GM21367 (cell line): ENCODE measurements around the gene UBE2G1.
"Not testable (repeated sequence)": the region's sequence is repeated elsewhere in the genome, so short reads cannot be mapped to it uniquely, and the experiment has no call there.

Source experiments
- ATAC-seq: cut with Tn5 transposase; IDR thresholded peaks from one replicate; pipeline ENCODE4 v1.9.1; 2021; ENCODE audit not compliant: unreplicated experiment

The UBE2G1 gene, protein sequence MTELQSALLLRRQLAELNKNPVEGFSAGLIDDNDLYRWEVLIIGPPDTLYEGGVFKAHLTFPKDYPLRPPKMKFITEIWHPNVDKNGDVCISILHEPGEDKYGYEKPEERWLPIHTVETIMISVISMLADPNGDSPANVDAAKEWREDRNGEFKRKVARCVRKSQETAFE

DNA sequence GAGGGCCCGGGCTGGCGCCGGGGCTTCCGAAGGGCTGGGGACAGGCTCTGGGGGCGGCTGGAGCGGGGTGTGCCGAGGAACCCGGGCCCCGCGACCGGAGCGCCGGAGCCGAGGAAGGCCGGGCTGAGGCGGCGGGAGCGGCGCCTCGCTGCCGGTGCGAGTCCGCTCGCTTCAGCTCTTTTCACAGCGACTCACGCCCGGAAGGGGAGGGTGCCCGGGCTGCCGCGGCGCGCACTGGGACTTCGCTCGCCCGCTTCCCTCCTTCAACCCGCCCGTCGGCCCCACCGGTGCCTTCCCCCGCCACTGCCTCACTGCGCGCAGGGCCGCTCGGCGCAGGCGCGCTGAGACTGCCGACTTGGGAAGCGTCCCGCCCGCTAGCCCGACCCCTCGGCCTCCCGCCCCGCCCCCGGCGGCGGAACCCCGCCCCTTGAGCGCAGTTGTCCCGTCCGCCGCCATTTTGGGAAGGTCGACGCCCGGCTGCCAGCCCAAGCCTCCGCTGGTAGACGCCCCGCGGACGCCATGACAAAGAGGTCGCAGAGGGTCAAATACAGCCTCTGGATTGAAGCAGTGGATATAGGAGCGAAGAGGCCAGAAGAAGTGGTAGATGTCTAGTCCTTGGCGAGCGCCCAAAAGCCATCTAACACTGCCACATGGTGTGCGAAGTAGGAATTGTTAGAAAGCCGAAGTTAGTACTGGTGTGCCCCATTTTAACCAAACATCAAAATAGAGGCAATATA, at the start of gene UBE2G1:
Gene UBE2G1 (minus strand): TSS at position 349 of the 737 bp plus-strand sequence. CDS start 359 bp downstream, outside the sequence.
- ATAC-seq = peak; percentile 58

DNA sequence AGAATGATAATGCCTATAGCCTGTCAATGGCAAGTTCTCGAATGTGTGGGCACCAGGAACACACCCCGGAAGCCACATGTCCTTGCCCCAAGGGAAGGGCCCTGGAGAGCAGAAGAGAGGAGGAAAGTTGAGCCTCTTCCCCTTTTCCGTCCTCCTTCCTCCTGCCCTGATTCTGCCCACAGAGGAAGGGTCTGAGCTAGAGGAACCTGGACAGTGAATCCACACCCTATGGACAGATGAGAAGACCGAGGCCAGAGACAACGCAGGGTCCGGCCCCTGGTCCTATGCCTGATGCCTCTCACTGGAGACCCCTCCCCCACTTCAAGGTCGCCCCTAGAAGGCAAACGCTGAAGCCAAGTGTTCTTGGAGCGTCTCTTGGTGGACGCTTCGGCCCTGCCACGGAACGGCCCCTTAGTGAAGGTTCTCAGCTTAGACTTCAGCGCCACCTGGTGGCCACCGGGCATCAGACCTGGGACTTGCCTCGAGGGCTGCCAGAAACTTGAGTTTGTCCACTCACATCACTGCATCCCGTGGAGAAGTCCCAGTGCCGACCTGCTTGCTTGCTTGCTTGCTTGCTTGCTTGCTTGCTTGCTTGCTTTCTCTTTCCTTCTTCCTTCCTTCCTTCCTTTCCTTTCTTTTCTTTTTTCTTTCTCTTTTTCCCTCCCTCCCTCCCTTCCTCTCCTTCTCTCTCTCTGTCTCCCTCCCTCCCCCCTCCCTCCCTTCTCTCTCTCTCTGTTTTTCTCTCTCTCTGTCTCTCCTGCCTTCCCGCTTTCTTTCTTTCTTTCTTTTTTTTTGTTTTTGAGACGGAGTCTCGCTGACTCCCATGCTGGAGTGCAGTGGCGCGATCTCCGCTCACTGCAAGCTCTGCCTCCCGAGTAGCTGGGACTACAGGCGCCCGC, 46.7 kb upstream of the UBE2G1 start:
- no peak for ATAC-seq

DNA sequence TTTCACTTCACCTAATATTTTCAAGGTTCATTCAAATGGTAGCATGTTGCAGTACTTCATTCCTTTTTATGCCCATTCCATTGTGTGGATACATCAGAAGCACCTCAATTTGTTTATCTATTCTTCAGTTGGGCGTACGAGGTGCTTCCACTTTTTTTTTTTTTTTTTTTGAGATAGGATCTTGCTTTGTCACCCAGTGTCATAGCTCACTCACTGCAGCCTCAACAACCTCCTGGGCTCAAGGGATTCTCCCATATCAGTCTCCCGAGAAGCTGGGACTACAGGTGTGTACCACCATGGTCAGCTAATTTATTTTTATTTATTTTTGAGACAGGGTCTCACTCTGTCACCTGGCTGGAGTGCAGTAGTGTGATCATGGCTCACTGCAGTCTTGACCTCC, 44.7 kb upstream of the UBE2G1 start:
- ATAC-seq = no peak

DNA sequence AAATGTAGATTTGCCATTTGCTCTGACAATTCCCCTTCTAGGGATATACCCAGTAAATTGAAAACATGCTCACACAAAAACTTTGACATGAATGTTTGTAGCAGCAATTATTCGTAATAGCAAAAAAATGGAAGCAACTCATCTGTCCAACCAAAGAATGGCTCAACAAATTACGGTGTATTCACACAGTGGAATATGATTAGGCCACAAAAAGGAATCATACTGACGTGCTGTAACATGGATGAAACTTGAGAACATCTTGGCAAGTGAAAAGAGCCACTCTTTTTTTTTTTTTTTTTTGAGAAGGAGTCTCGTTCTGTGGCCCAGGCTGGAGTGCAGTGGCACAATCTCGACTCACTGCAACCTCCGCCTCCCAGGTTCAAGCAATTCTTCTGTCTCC, 43.2 kb upstream of the UBE2G1 start:
- no peak for ATAC-seq

DNA sequence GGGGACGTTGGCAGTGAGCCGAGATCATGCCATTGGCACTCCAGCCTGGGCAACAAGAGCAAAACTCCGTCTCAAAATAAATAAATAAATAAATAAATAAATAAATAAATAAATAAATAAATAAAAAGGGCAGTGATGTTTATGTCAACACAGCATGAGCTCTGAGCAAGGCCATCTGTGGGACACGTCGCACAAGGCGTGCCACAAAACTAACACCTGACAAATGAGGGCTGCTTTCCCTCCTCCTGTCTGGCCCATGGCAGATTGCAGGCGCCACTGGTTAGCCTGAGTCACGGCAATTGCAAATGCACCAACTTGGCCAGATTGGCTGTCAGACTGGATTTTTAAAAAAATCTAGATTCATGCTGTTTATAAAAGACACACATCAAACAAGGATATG, 41.4 kb upstream of the UBE2G1 start:
- ATAC-seq = no peak

DNA sequence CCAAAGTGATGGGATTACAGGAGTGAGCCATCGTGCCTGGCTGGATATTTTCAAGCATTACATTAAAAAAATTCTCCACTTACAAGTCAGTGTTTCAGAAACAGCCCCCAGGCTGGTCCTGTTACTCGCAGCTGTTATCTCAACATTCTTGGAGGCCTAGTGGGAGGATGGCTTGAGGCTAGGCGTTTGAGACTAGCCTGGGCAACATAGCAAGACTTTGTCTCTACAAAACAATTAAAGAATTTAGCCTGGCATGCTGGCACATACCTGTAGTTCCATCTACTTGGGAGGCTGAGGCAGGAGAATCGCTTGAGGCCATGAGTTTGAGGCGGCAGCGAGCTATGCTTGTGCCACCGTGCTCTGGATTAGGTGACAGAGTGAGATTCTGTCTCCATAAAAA, 40.7 kb upstream of the UBE2G1 start:
- no peak for ATAC-seq

DNA sequence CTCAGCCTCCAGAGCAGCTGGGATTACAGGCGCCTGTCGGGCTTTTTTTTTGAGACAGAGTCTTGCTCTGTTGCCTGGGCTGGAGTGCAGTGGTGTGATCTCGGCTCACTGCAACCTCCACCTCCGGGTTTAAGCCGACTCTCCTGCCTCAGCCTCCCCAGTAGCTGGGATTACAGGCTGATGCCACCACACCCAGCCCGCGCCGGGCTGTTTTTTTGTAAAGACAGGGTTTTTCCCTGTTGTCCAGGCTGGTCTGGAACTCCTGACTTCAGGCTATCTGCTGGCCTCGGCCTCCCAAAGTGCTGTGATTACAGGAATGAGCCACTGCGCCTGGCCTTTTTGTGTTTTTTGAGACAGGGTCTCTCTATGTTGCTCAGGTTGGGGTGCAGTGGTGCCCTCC, 39.9 kb upstream of the UBE2G1 start:
- no peak for ATAC-seq

DNA sequence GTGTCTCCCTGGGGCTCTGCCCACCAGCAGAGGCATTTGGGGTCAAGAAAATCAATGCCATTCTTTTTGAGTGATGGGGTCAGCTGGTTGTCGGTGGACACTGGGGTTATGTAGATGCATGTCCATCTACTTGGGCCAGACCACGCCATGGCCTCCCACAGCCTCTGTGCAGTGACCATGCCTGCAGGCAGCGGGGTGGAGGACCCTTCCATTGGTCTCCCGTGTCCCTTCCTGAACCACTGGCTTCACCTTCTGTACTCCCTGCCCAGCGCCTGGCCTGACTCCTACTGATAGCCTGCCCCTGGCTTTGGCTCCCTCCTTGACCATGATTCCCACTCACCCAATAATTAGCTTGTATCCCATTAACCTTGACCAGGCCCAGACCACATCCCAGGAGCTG, 39.2 kb upstream of the UBE2G1 start:
- ATAC-seq = no peak

DNA sequence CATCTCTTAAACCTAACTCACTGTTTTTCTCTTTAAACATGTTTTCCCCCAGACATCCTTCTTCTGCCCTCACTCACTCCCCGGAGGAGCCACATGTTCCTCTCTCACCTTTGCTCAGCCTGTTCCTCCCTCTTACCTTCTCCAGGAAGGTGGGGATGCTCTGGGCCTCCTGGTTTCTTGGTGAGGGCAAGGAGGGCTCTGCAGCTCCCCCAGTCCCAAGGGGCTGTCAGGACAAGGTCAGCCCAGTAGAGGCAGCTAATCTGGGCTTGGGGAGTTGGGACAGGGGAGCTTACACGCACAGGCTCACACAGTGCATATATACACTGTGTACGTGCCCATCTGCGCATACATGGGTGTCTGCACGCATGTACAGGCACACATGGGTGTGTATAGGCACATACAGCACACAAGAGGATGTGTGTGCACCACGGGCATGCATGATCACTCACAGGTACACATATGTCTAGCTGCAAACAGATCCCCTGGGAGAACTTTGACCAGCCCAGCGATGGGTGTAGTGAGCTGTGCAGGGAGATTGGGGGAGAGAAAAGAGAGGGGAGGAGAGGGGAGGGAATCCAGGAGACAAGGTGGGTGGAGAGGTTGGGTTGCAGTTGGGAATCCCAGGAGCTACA, 38.7 kb upstream of the UBE2G1 start:
- no peak for ATAC-seq

DNA sequence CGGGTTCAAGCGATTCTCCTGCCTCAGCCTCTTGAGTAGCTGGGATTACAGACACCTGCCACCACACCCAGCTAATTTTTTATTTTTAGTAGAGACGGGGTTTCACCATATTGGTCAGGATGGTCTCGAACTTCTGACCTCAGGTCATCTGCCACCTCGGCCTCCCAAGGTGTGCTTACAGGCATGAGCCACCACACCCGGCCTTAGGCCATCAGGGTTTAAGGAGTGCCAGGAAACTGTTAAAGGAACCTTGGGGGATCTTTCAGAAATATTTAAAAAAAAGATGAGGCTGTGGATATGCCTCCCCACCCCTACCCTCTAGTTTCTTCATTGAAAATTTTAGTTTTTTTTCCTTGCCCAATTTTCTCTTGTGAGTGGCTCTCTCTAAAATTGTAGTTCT, 31.4 kb upstream of the UBE2G1 start:
- no peak for ATAC-seq

DNA sequence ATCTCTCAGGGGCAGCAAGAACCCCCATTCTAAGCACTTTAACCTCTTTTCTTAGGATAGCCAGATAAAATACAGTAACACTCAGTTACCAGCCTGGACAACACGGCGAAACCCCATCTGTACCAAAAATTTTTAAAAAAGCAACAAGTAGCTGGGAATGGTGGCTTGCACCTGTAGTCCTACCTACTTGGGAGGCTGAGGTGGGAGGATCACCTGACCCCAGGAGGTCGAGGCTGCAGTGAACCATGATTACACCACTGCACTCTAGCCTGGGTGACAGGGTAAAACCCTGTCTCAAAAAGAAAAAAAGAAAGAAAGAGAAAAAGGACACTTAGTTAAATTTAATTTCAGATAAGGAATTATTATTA, 28.6 kb upstream of the UBE2G1 start:
- ATAC-seq = no peak

DNA sequence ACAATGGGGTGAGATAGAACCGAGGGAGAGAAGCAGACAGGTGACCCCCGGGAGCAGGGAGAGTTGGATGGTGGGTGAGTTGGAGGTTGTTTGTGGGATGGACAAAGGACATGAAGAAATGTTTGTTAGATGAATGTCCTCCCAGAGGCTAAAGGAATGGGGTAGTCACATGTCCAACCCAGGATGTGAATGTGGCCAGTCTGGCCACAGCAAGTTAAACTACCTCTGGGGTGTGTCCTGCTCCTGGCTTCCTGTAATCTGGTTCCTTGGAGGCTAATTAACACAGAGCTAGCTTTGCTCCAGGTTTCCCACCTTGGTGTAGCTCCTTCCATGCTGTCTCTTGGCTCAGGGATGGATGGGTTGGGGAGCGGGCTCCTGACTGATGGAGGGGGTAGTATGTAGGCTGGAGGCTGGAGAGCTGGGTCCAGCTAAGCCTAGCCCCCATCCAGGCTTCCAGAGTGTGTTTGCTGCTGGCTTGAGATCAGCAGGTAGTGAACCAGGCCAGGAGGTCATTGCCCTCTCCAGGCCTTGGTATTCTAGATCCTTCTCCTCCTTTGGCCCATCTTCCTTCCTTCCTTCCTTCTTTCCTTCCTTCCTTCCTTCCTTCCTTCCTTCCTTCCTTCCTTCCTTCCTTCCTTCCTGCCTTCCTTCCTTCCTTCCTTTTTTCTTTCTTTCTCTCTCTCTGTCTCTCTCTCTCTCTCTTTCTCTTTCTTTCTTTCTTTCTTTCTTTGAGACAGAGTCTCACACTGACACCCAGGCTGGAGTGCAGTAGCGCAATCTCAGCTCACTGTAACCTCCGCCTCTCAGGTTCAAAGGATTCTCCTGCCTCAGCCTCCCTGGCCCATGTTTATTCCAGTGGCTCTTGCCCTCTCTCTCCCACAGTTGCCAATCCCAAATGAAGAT, 28.0 kb upstream of the UBE2G1 start:
- ATAC-seq = no peak

DNA sequence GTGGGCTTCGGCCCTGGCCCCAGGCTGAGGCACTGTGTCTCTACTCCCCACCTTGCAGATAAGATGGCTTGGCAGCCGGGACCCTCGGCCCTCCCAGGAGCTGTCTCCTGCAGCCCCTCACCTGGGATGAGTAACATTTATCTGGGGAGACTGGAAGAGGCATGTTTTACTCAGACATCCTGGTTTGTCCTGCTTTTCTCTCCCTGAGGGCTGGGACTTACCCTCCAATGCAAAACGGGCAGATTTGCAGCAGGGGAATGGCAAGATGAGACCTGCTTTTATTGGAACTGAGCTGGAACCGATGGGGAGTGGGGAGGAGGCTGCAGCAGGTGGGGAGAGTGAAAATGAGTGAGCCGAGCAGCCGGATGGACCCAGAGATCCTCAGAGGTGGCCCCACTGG, 27.3 kb upstream of the UBE2G1 start:
- ATAC-seq = no peak

DNA sequence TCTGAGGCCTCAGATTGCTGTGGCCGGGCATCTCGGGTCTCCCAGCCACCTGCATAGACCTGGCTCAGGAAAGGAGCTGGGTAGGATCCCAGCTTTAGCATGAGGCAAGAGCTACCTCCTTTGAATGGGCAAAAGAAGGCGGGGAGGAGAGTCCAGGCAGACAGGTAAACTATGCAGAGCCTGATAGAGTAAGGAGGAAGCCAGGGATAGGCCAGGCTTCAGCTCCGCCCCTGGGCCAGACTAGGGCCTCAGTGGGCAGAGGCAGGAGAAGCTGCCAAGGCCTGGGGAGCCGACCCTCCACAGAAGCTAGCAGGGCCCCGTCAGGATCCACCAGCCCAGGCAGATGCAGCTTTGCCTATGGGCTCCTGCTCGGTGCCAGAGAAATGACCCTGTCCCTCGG, 22.6 kb upstream of the UBE2G1 start:
- ATAC-seq = no peak

DNA sequence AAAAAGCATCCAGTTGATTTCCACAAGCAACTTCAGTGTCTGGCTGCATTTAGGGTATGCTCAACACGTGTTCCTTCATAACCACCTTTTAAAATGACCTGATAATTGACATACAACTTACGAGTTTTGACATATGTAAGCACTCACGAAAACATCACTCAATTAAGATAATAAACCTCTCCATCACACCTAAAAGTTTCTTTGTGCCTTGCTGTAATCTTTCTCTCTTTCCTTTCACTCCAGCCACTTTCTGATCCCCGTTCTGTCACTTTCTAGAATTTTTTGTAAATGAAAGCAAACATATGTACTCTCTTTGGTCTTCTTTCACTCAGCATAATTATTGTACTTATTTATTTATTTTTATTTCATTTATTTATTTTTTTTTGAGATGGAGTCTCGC, 20.7 kb upstream of the UBE2G1 start:
- ATAC-seq = no peak

DNA sequence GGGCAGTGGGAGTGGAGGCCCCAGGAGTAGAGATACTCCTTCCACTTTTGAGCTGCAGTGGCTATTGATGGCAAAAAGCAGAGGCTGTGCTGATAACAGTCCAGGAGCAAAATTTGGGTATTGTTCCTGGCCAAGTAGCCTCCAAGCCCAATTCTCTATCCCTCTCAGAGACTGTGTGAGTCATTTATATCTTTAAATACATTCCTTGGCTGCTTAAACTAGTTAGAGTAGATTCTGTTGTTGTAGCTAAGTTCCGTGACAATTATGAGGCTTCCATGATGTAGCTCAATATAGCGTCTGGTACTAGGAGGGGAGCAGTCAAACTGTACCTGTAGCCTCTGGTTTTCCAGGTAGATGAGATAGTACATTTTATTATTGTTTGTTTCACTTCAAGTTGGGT, 19.9 kb upstream of the UBE2G1 start:
- ATAC-seq = no peak

DNA sequence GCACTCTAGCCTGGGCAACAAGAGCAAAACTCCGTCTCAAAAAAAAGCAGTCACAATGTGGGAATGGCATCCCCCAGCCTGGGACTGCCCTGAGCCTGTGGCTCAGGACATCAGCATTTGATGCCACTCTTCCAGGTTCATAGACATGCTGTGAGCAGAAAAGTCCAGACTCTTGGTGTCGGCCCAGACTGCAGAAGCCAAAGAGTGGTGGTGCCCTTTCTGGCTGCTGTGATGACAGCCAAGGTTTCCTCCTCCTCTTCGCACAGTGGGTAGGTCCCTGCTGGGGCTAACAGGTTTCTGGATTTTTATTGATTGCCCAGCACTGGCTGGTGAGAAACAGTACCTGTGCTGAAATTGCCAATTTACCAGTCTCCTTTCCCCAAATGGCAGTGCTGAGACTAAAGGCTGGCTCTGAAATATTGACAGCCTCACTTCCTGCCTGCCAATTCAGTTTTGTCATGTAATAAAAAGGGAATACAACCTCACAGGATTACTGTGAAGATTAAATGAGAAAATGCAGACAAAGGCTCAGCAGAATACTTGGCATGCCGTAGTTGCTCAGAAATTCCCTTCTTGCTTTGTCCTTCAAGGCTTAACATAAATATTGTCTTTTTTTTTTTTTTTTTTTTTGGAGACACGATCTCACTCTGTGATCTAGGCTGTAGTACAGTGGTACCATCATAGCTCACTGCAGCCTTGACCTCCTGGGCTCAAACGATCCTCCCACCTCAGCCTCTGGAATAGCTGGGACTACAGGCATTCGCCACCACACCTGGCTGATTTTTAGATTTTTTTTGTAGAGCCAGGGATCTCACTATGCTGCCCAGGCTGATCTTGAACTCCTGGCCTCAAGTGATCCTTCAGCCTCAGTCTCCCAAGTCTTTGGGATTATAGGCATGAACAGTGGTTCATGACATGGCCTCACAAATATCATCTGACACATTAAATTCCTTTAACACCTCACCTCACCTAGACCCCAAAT, 15.5 kb upstream of the UBE2G1 start:
- ATAC-seq = no peak

DNA sequence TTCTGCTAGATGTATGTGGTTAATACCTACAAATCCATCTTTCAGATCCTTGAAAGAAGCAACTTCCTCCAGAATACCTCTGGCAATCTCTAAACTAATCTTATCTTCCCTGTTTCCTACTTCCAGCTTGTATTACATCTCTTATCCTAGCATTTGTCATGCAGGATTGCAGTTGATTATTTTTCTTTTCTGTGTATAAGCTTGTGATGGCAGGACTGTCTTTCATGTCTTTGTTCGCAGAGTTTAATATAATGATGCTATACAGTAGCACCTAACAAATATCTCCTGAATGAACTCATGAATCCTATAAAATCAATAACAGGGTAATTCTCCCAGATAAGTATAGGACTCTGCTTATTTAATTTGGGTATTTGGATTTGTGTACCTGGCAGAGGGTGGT, 12.2 kb upstream of the UBE2G1 start:
- no peak for ATAC-seq

DNA sequence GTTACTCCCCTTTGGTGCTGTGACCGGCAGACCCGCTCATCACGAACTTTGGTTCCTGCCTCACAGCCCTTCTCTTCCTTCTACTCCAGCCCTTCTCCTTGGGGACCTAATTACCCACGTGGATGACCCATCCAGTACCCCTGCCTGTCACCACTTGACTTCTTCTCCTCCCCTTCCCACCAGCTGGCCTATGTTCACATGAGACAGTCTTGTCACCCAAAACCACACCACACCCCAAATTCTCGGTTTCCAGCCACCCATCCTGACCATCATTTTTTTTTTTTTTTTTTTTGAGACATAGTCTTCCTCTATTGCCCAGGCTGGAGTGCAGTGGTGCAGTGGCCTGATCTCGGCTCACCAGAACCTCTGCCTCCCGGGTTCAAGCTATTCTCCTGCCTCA, 10.8 kb upstream of the UBE2G1 start:
- not testable (repeated sequence) for ATAC-seq
